Activated CD4-positive, CD25-positive, alpha-beta regulatory T cell (primary cell): ENCODE results near the gene ALKBH6.
"Not testable (repeated sequence)": the region's sequence is repeated elsewhere in the genome, so short reads cannot be mapped to it uniquely, and the experiment has no call there.

Experiments
- DNase-seq, 4 experiments: peaks; one replicate each; lab custom pipeline; 2025; lab: John Stamatoyannopoulos, UW

Gene ALKBH6

GRCh38 chr19:35992907-35993765, 20.9 kb downstream of the ALKBH6 start:
- DNase-seq, result no peak

GRCh38 chr19:35991731-35992450, 22.1 kb downstream of the ALKBH6 start:
- DNase-seq, result no peak

GRCh38 chr19:35990771-35991730, 23.0 kb downstream of the ALKBH6 start:
- DNase-seq, result no peak

GRCh38 chr19:35990156-35990555, 23.9 kb downstream of the ALKBH6 start:
- no peak for DNase-seq

GRCh38 chr19:35988824-35989223, 25.2 kb downstream of the ALKBH6 start:
- no peak for DNase-seq

GRCh38 chr19:35987571-35987896, 26.5 kb downstream of the ALKBH6 start:
- no peak for DNase-seq

GRCh38 chr19:35986664-35987570, 27.1 kb downstream of the ALKBH6 start:
- no peak for DNase-seq

- DNase-seq, result no peak
Observed at GRCh38 chr19:35986111-35986510, 27.9 kb downstream of the ALKBH6 start.

GRCh38 chr19:35983177-35983576, 30.8 kb downstream of the ALKBH6 start:
- DNase-seq, result no peak

GRCh38 chr19:35980997-35981396, 33.0 kb downstream of the ALKBH6 start:
- DNase-seq, result not testable (repeated sequence)

- no peak for DNase-seq
Observed at GRCh38 chr19:35978832-35979365, 35.1 kb downstream of the ALKBH6 start.

- DNase-seq, result no peak
Observed at GRCh38 chr19:35978271-35978670, 35.7 kb downstream of the ALKBH6 start.

GRCh38 chr19:35977446-35978222, 36.4 kb downstream of the ALKBH6 start:
- DNase-seq, result no peak

GRCh38 chr19:35975608-35976214, 38.3 kb downstream of the ALKBH6 start:
- DNase-seq, result no peak

- no peak for DNase-seq
Observed at GRCh38 chr19:35973487-35973886, 40.5 kb downstream of the ALKBH6 start.

GRCh38 chr19:35966771-35967170, 47.2 kb downstream of the ALKBH6 start:
- no peak for DNase-seq

GRCh38 chr19:35963514-35963913, 50.5 kb downstream of the ALKBH6 start:
- DNase-seq, result no peak

- no peak for DNase-seq
Observed at GRCh38 chr19:35960432-35960972, 53.5 kb downstream of the ALKBH6 start.

- no peak for DNase-seq
Observed at GRCh38 chr19:35959968-35960320, 54.1 kb downstream of the ALKBH6 start.
